ENCODE data around the gene USP53.
"Not testable (repeated sequence)": the region's sequence is repeated elsewhere in the genome, so short reads cannot be mapped to it uniquely, and the experiment has no call there.

The USP53 gene

GRCh38 chr4:119212234-119212963 lies at the start of gene USP53:
TSS of gene USP53 (plus strand) at chr4:119212713. CDS start at chr4:119239760, 27,047 bp downstream.
- peak; percentile 90 for DNase-seq

GRCh38 chr4:119165767-119166166 lies 46.7 kb upstream of the USP53 start:
- DNase-seq, result no peak

GRCh38 chr4:119170195-119170594 lies 42.3 kb upstream of the USP53 start:
- no peak for DNase-seq

- DNase-seq, result no peak
Observed at GRCh38 chr4:119172223-119172622, 40.3 kb upstream of the USP53 start.

GRCh38 chr4:119173729-119174361 lies 38.7 kb upstream of the USP53 start:
- DNase-seq, result not testable (repeated sequence)

- DNase-seq, result no peak
Observed at GRCh38 chr4:119179011-119179410, 33.5 kb upstream of the USP53 start.

- DNase-seq, result no peak
Observed at GRCh38 chr4:119184128-119184527, 28.4 kb upstream of the USP53 start.

GRCh38 chr4:119189638-119190037 lies 22.9 kb upstream of the USP53 start:
- no peak for DNase-seq

- DNase-seq, result no peak
Observed at GRCh38 chr4:119190354-119190753, 22.2 kb upstream of the USP53 start.

- no peak for DNase-seq
Observed at GRCh38 chr4:119191505-119191904, 21.0 kb upstream of the USP53 start.

GRCh38 chr4:119197772-119198212 lies 14.7 kb upstream of the USP53 start:
- DNase-seq, result no peak

- no peak for DNase-seq
Observed at GRCh38 chr4:119204916-119205315, 7.6 kb upstream of the USP53 start.

GRCh38 chr4:119205690-119206089 lies 6.8 kb upstream of the USP53 start:
- DNase-seq, result no peak

- DNase-seq, result no peak
Observed at GRCh38 chr4:119206178-119206577, 6.3 kb upstream of the USP53 start.

- no peak for DNase-seq
Observed at GRCh38 chr4:119207051-119207450, 5.5 kb upstream of the USP53 start.

GRCh38 chr4:119209077-119209476 lies 3.4 kb upstream of the USP53 start:
- DNase-seq, result no peak

GRCh38 chr4:119209586-119209985 lies 2.9 kb upstream of the USP53 start:
- no peak for DNase-seq

- no peak for DNase-seq
Observed at GRCh38 chr4:119210775-119211174, 1.7 kb upstream of the USP53 start.

- no peak for DNase-seq
Observed at GRCh38 chr4:119211867-119212233, 663 bp upstream of the USP53 start.

GRCh38 chr4:119212964-119213606 lies 572 bp downstream of the USP53 start:
- peak; percentile 44 for DNase-seq

- DNase-seq, result no peak
Observed at GRCh38 chr4:119218093-119218492, 5.6 kb downstream of the USP53 start.

GRCh38 chr4:119221412-119221811 lies 8.9 kb downstream of the USP53 start:
- DNase-seq, result no peak

- no peak for DNase-seq
Observed at GRCh38 chr4:119227690-119228089, 15.2 kb downstream of the USP53 start.

- DNase-seq, result no peak
Observed at GRCh38 chr4:119228406-119228805, 15.9 kb downstream of the USP53 start.

Measured in NCI-H1417 treated with DMSO at 0.1 percent for 48 hours (cell line).